NCI-H774 (cell line): ENCODE measurements around the gene FYN.
"Not testable (repeated sequence)": the region's sequence is repeated elsewhere in the genome, so short reads cannot be mapped to it uniquely, and the experiment has no call there.

Experiments used
- DNase-seq: peaks from one replicate; lab custom pipeline; 2025; lab: John Stamatoyannopoulos, UW

Gene FYN

GRCh38 chr6:111850295-111850937 lies 22.8 kb downstream of the FYN start:
- DNase-seq, result no peak

- no peak for DNase-seq
These were observed 24.0 kb downstream of the FYN start for GRCh38 chr6:111849298-111849697.

- no peak for DNase-seq
These were observed 24.9 kb downstream of the FYN start for GRCh38 chr6:111848262-111848812.

DNA sequence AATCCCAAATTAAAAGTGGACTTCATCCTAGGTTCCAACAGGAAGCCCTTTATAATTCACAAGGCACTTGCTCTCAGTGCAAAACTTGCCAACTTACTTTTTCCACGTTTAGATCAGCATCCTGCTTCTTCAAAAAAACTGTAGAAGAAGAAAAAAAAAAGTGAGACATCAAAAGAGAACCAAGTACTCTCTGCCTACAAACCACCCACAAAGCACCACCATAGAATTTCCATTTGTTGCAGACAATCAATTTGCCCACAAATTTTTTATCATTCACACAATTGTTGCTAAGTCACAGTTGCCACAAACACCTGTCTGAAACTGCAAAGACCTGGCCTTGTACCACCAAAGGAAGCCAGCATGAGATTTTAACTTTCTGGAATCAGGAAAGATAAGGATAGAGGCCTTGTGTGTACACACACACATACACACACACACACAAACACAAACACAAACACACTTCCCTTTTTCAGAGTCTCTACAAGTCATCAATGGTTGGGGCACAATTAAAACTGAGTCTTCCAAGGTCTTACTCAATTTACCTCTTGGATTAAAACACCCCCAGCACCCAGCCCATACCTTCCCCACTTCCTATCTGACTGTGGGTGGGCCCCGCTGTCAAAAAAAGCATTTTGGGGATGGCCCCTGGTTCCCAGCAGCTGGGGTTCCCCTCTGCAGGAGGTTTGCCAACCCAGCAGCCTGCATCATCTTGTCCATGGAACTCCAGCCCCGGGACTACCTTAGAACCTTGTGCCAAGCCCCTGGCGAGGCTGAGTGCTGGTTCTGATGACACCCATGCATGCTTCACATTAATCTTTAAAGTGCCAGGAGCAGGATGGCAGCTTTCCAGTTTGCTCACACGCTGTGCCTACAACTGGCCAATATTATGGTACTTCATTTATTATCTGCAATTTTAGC lies 26.5 kb downstream of the FYN start:
- no peak for DNase-seq

- DNase-seq, result no peak
These were observed 27.2 kb downstream of the FYN start for GRCh38 chr6:111846066-111846465.

- no peak for DNase-seq
These were observed 27.8 kb downstream of the FYN start for GRCh38 chr6:111845441-111845871.

DNA sequence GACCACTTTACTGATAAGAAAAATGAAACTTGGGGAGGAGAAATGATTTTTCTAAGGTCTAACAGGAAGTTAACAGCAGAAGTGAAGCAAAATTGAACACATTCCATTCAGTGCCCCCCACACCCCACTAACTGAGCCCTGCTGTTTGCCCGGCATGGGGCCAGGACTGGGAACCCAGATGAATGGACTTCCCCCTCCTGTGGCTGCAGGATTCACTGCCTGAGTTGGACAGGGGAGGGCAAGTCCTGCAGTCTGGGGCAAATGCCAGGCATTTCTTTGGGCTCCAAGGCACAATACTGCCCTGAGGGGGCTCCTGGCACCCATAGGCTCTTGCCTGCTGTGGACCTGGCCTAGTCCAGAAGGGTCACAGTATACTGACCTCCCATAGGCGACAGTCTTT lies 28.3 kb downstream of the FYN start:
- no peak for DNase-seq

DNA sequence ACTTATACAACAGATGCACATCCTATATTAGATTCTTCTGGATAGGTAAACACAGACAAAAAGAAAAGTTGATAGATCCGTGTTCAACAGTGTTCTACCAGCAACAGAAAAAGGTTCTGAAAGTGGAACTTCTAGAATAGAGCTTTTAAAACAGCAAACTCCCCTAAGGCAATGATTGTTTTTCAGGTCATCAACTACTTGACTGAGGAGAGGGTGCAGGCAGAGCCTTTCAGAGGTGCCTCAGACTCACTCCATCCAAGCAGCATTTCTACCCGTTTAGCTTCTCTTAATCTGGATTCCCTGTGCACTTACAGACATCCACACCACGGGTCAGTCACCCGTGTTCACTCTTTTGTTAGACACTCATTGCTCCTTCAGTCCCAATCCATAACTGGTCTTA lies 28.9 kb downstream of the FYN start:
- DNase-seq, result no peak

DNA sequence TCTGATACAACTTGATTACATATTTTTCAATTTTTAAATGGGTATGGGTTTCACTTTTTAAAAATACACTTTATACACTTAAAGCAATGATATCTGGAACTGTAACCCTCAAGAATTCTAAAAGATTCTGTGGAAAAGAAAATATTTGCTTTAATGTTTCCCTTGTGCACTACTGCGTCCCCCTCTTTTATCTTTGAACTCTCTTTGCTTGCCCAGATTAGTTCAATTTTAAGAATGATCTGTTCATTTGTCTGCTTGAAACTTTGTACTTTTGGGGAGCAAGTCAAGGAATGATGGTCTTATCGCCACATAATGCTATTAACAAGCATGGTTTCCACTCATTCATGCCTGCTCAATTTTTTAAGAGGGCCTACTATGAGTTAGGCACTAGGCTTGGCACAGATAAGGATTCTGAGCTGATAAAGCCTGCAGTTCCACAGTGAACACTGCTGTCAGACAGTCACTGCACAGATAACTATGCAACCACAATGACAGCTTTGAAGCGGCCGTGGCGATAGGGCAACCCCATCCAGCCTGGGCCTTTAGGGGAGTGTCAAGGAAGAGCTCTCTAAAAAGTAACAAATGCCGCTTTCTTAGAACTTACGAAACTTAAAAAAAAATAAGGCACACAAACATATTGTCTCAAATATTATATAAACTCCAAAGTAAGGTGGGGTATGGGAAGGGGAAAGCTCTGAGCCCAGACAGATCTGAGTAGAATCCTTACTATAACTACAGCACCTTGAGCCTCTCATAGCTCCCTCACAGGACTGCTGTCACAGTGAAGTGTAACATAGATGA lies 29.7 kb downstream of the FYN start:
- no peak for DNase-seq

DNA sequence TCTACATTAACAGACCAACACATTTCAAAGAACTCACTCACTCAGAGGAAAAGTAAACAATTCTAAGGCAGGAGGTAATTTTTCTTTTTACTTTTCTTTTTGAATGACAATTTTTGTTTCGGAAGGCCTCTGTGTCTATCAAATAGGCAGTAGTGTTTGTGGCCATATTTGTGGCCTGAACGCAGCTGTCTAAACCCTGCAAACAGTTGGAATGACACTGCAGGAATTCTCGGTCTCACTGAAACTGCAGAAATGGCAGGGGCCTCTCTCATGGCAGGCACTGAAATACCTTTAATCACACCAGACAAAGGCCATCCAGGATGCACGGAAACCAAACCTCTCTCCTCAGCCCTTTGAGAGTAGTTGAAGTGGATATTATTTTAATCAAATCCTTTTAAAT lies 30.4 kb downstream of the FYN start:
- peak; percentile 20 for DNase-seq

- no peak for DNase-seq
These were observed 30.9 kb downstream of the FYN start for GRCh38 chr6:111842271-111842822.

GRCh38 chr6:111841822-111842221 lies 31.4 kb downstream of the FYN start:
- no peak for DNase-seq

DNA sequence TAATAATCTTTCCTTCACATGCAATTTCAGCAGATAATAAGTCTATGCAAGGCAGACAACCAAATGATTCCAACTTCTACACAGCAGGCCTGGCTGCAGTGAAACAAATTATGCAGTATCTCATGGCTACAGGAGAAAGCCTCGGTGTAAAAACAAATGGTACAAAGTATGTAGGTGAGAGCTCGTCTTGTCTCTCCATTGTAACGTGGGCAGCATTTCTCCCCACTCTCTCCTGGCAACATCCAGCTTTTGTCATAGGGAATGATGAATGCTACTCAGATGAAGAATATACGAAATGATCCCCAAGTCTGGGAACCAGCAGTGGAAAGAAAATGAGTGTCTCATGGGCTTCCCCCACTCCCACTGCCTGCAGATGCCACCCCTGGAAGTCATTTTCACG lies 32.4 kb downstream of the FYN start:
- DNase-seq, result no peak

GRCh38 chr6:111838749-111839484 lies 34.3 kb downstream of the FYN start:
- no peak for DNase-seq

- no peak for DNase-seq
These were observed 35.4 kb downstream of the FYN start for GRCh38 chr6:111837641-111838500.

GRCh38 chr6:111837007-111837406 lies 36.2 kb downstream of the FYN start:
- no peak for DNase-seq

GRCh38 chr6:111835807-111836206 lies 37.4 kb downstream of the FYN start:
- DNase-seq, result no peak

- DNase-seq, result not testable (repeated sequence)
These were observed 37.9 kb downstream of the FYN start for GRCh38 chr6:111835398-111835797.

DNA sequence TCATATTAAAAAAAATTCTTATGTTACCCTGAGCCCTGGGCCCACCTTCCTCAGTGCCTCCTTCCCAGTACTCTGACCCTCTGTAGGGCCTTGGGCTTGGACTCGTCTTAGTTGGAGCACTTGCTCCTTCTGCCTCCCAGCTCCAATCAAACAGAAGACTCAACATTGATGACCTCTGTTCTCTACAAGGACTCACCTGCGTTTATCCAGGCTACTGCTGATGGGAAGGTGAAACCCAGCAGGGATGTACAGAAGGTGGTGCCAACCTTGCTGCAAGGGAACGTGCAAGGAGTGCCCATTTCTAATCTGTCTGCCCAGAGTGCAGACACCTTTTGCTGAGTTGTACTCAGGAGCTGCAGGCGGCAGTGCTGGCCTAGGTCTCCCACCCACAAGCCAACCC lies 38.9 kb downstream of the FYN start:
- DNase-seq, result no peak

DNA sequence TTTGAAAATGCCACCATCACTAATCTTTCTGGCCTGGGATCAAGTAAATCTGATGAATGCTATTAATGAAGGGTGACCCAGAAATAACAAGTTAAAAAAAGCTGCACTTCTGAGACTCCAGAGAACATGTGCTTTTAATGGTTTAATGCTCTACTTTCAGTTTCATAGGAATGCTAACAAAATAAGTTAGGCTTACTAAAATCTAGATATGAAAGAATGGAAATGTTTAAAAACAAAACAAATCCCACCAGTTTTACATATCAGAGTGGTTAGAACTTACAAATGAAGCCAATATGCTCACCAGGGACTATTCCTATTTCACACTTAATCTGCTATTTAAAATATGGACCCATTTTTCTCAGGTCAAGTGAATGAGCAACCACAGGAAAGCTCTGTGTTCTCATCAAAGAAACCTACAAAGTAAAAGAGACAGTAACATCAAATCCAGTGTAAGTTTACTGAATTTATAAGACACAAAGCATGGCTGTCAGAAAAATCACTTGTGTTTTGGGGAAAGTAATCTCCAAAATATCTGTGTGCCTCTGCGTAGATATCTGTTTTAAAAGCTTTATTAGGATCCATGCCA lies 40.3 kb downstream of the FYN start:
- DNase-seq, result no peak
